Measurements from ENCODE around the gene IFNAR1.

IFNAR1 gene

DNA sequence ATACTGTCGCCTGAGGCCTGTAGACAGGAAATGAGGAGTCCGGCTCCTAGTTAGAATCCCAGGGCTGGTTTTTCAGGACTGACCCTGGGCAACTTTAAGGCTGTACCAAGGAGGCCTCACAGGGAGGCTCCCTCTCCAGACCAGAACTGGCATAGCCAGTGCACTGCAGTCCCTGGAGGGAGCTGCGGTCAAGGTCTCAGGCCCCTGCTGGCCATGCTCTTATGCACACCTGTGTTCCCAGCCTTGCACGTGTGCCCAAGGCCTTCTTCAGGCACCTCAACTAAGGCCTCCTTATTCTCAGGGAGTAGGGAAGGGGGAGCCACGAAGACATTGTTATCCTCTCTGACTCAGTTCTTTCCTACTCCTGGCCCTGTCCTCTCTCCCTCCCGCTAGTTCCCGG, 22.0 kb upstream of the IFNAR1 start:
- no peak for TF ChIP-seq CTCF (IDR thresholded peaks at IDR 0.05; ENCODE audit: low read depth, low read length, missing control alignments)
- no peak overlapping the region for H3K4me3 ChIP-seq (replicated peaks; ENCODE audit: low read depth, low read length)
- no peak for DNase-seq (ENCODE audit: extremely low read depth, low read depth)

DNA sequence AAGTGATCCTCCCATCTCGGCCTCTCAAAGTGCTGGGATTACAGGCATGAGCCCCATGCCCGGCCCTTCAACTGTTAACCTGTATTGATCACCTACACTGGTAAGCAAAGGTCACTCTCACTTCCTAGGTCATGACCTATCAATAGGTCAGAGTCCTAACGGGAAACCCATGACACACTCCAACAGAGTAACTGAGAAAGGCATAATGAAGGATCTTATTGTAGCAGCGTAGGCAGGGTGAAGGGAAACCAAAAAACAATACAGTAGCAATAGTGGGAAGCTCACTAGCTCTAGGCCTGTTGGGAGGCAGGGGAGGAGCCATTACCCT, 19.5 kb upstream of the IFNAR1 start:
- no peak for DNase-seq (ENCODE audit: extremely low read depth, low read depth)
- TF ChIP-seq CTCF (IDR thresholded peaks at IDR 0.05; ENCODE audit: low read depth, low read length, missing control alignments), result no peak

GRCh38 chr21:33305938-33306337, 18.8 kb upstream of the IFNAR1 start:
- DNase-seq (ENCODE audit: extremely low read depth, low read depth), result no peak
- H3K4me3 ChIP-seq (replicated peaks; ENCODE audit: low read depth, low read length), result no peak overlapping the region
- TF ChIP-seq CTCF (IDR thresholded peaks at IDR 0.05; ENCODE audit: low read depth, low read length, missing control alignments), result no peak

More for the DNA sequence above, 19.5 kb upstream of the IFNAR1 start:
- H3K4me3 ChIP-seq (replicated peaks; ENCODE audit: low read depth, low read length), result no peak overlapping the region

DNA sequence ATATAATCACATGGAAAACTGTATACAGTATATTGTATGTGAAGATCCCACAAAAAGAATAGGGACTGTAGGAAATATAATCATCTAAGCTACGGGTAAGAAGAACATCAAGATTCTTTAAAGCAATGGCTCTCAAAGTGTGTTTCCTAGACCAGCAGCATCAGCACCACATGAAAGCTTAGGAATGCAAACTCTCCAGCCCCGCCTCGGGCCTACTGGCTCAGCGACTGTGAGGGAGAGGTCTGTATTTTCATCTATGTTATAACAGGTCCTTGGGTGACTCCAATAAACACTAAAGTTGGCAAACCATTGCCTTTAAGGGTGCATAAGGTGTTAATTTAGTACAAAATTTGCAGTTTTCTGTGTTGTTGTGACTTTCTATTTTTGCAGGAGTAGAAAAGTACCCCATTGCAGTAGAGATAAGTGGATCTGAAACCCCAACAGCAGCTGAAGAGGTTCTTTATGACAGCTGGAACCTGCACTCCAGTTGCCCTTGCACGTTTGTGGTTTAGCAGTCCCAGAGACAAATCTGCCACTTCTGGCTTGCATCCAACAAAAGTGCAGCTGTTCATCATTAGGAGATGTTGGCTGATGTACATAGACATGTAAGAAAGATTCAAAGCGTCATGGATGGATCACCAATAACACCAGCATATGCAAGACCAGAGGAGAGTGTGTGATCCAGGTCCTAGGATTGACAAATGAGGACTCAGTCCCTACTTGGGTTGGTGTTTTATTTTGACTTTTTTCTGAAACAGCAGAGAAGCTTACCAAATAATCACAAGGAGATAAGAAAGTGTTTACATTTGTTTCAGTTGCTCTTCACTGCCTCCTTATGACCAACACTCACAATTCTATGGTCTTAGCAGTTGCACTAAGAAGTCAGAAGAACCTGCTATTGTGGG, 15.9 kb upstream of the IFNAR1 start:
- DNase-seq (ENCODE audit: extremely low read depth, low read depth), result peak; percentile 77
- no peak for TF ChIP-seq CTCF (IDR thresholded peaks at IDR 0.05; ENCODE audit: low read depth, low read length, missing control alignments)
- H3K4me3 ChIP-seq (replicated peaks; ENCODE audit: low read depth, low read length), result no peak overlapping the region

- DNase-seq (ENCODE audit: extremely low read depth, low read depth), result no peak
- no peak overlapping the region for H3K4me3 ChIP-seq (replicated peaks; ENCODE audit: low read depth, low read length)
- TF ChIP-seq CTCF (IDR thresholded peaks at IDR 0.05; ENCODE audit: low read depth, low read length, missing control alignments), result no peak
Measured at GRCh38 chr21:33309778-33310177, 15.0 kb upstream of the IFNAR1 start.

GRCh38 chr21:33312121-33312520, 12.6 kb upstream of the IFNAR1 start:
- H3K4me3 ChIP-seq (replicated peaks; ENCODE audit: low read depth, low read length), result no peak overlapping the region
- no peak for DNase-seq (ENCODE audit: extremely low read depth, low read depth)
- TF ChIP-seq CTCF (IDR thresholded peaks at IDR 0.05; ENCODE audit: low read depth, low read length, missing control alignments), result no peak

Measured in HFF-Myc (cell line).